ENCODE measurements around the gene HBA1. TPM values are rescaled to one million over a fixed set of nuclear protein-coding genes. Genes with fewer than 3 reads are reported as not detected.

Gene HBA1
- total and polyA plus RNA-seq, 9 of the 15 experiments (the other 6 are each of a cell fraction or from before 2014, with no cell fraction given): 128 to 2,388 (median 380) TPM

DNA sequence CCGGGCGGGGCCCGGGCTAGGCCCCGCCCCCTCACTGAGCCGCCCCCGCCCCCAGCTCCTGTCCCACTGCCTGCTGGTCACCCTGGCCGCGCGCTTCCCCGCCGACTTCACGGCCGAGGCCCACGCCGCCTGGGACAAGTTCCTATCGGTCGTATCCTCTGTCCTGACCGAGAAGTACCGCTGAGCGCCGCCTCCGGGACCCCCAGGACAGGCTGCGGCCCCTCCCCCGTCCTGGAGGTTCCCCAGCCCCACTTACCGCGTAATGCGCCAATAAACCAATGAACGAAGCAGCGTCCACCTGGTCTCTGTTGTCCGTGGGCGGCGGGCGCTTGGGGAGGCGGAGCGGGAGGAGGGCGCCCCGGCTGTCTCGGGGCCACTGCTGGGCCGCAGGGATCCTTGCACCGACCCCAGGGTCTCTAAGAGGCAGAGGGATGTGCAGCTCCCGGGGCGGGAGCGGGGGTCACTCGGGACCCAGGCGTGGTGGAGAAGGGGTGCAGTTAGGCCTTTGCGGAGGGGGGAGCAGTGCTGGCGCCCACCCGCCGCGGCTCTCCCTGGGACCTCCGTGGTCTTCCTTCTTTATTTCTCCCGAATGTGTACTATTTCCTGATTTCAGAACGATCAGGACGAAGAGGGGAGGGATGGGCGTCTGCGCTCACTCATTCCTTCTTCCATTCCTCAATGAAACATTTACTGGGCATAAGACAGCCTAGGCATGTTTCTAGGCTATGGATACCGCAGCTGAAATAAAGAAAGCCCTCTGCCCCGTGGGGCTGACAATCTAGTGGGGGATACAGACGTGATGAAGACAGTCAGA is 22.1 kb upstream of the HBA1 start (continued):
- TF ChIP-seq, protein P1, sequence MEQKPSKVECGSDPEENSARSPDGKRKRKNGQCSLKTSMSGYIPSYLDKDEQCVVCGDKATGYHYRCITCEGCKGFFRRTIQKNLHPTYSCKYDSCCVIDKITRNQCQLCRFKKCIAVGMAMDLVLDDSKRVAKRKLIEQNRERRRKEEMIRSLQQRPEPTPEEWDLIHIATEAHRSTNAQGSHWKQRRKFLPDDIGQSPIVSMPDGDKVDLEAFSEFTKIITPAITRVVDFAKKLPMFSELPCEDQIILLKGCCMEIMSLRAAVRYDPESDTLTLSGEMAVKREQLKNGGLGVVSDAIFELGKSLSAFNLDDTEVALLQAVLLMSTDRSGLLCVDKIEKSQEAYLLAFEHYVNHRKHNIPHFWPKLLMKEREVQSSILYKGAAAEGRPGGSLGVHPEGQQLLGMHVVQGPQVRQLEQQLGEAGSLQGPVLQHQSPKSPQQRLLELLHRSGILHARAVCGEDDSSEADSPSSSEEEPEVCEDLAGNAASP (IDR thresholded peaks at IDR 0.05): no peak
- no peak for TF ChIP-seq ZNF124 (CRISPR knock-in tag; IDR thresholded peaks at IDR 0.05)
- TF ChIP-seq, protein P2, sequence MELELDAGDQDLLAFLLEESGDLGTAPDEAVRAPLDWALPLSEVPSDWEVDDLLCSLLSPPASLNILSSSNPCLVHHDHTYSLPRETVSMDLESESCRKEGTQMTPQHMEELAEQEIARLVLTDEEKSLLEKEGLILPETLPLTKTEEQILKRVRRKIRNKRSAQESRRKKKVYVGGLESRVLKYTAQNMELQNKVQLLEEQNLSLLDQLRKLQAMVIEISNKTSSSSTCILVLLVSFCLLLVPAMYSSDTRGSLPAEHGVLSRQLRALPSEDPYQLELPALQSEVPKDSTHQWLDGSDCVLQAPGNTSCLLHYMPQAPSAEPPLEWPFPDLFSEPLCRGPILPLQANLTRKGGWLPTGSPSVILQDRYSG (tag; conservative IDR thresholded peaks at IDR 0.05; ENCODE audit: low read depth): no peak
- no peak for TF ChIP-seq LEF1 (IDR thresholded peaks at IDR 0.05)
- TF ChIP-seq, protein P3, sequence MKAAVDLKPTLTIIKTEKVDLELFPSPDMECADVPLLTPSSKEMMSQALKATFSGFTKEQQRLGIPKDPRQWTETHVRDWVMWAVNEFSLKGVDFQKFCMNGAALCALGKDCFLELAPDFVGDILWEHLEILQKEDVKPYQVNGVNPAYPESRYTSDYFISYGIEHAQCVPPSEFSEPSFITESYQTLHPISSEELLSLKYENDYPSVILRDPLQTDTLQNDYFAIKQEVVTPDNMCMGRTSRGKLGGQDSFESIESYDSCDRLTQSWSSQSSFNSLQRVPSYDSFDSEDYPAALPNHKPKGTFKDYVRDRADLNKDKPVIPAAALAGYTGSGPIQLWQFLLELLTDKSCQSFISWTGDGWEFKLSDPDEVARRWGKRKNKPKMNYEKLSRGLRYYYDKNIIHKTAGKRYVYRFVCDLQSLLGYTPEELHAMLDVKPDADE (conservative IDR thresholded peaks at IDR 0.05; ENCODE audit: control insufficient read depth, low read depth, low read length): no peak
- TF ChIP-seq SMARCE1 (IDR thresholded peaks at IDR 0.05): no peak
- no peak for TF ChIP-seq YBX1 (IDR thresholded peaks at IDR 0.05)
- no peak for TF ChIP-seq ZNF57 (CRISPR knock-in tag; IDR thresholded peaks at IDR 0.05)
- 0 out of 2 replicates have a peak, but pooled peaks have one; percentile 22 for TF ChIP-seq ATF7 (IDR thresholded peaks at IDR 0.05)
- TF ChIP-seq, protein P4, sequence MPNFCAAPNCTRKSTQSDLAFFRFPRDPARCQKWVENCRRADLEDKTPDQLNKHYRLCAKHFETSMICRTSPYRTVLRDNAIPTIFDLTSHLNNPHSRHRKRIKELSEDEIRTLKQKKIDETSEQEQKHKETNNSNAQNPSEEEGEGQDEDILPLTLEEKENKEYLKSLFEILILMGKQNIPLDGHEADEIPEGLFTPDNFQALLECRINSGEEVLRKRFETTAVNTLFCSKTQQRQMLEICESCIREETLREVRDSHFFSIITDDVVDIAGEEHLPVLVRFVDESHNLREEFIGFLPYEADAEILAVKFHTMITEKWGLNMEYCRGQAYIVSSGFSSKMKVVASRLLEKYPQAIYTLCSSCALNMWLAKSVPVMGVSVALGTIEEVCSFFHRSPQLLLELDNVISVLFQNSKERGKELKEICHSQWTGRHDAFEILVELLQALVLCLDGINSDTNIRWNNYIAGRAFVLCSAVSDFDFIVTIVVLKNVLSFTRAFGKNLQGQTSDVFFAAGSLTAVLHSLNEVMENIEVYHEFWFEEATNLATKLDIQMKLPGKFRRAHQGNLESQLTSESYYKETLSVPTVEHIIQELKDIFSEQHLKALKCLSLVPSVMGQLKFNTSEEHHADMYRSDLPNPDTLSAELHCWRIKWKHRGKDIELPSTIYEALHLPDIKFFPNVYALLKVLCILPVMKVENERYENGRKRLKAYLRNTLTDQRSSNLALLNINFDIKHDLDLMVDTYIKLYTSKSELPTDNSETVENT (CRISPR knock-in tag; IDR thresholded peaks at IDR 0.05): peak; percentile 65; the same call in 1 of the 2 replicates
- TF ChIP-seq DNMT1 (IDR thresholded peaks at IDR 0.05): no peak
- TF ChIP-seq KDM2B (CRISPR knock-in tag; IDR thresholded peaks at IDR 0.05): no peak
- peak; percentile 72 for TF ChIP-seq POLR2G (IDR thresholded peaks at IDR 0.05; ENCODE audit: low read depth, low read length)
- no peak for TF ChIP-seq ZKSCAN1 (IDR thresholded peaks at IDR 0.05; ENCODE audit: low read depth, low read length)
- TF ChIP-seq IFI16 (CRISPR knock-in tag; IDR thresholded peaks at IDR 0.05): no peak
- TF ChIP-seq, protein P5, sequence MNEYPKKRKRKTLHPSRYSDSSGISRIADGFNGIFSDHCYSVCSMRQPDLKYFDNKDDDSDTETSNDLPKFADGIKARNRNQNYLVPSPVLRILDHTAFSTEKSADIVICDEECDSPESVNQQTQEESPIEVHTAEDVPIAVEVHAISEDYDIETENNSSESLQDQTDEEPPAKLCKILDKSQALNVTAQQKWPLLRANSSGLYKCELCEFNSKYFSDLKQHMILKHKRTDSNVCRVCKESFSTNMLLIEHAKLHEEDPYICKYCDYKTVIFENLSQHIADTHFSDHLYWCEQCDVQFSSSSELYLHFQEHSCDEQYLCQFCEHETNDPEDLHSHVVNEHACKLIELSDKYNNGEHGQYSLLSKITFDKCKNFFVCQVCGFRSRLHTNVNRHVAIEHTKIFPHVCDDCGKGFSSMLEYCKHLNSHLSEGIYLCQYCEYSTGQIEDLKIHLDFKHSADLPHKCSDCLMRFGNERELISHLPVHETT (CRISPR knock-in tag; conservative IDR thresholded peaks at IDR 0.05 in 1 of 2, IDR thresholded peaks at IDR 0.05 in 1 of 2): no peak
- TF ChIP-seq ETV1 (tag; conservative IDR thresholded peaks at IDR 0.05; ENCODE audit: low read depth): no peak
- TF ChIP-seq ERF (CRISPR knock-in tag; IDR thresholded peaks at IDR 0.05): no peak
- TF ChIP-seq ZC3H4 (CRISPR knock-in tag; IDR thresholded peaks at IDR 0.05; ENCODE audit: borderline replicate concordance): no peak
- no peak for TF ChIP-seq JUND (IDR thresholded peaks at IDR 0.05; ENCODE audit: borderline replicate concordance, low read depth, low read length)
- no peak for TF ChIP-seq JUND (tag; IDR thresholded peaks at IDR 0.05; ENCODE audit: borderline replicate concordance, low read depth, low read length)
